ENCODE measurements around the gene APCDD1.

GRCh38 chr18:10444314-10445006, 10.0 kb upstream of the APCDD1 start:
- TF ChIP-seq CTCF (IDR thresholded peaks at IDR 0.05) (no peak), POLR2AphosphoS5 (IDR thresholded peaks at IDR 0.05) (peak; percentile 79)
